KMS-11 (cell line): ENCODE results near the gene NRXN3.

Experiments used
- H2AFZ ChIP-seq: fragments of 200-600 bp; sonication (generic); 2 replicates; pipeline ENCODE4 v1.6.1; 2016; ENCODE audit warnings: antibody characterized with exemption, mixed run types, low read depth
- H3K27ac ChIP-seq: fragments of 200-600 bp; sonication (generic); 2 replicates; pipeline ENCODE4 v1.6.1; 2016; ENCODE audit warnings: mild to moderate bottlenecking, mixed run types
- H3K27me3 ChIP-seq: fragments of 200-600 bp; sonication (generic); 2 replicates; pipeline ENCODE4 v1.6.1; 2017; ENCODE audit warnings: mild to moderate bottlenecking, low read depth, mixed run types, moderate library complexity; ENCODE audit not compliant: insufficient read depth
- H3K36me3 ChIP-seq: fragments of 200-600 bp; sonication (generic); 2 replicates; pipeline ENCODE4 v1.6.1; 2017; ENCODE audit warnings: mild to moderate bottlenecking, mixed run types; ENCODE audit not compliant: insufficient read depth
- H3K4me1 ChIP-seq: fragments of 200-600 bp; sonication (generic); 2 replicates; pipeline ENCODE4 v1.6.1; 2016; ENCODE audit warnings: mild to moderate bottlenecking, low read depth, mixed run types; ENCODE audit not compliant: poor library complexity, severe bottlenecking
- H3K4me2 ChIP-seq: fragments of 200-600 bp; sonication (generic); 2 replicates; pipeline ENCODE4 v1.7.0; 2016; ENCODE audit warnings: mild to moderate bottlenecking, mixed run types
- H3K4me3 ChIP-seq: fragments of 200-600 bp; sonication (generic); IDR thresholded peaks from 2 replicates; pipeline ENCODE4 v1.6.1; 2017; ENCODE audit warnings: low read depth, low read length, mixed read lengths; ENCODE audit not compliant: insufficient read depth
- H3K79me2 ChIP-seq: fragments of 200-600 bp; sonication (generic); 2 replicates; pipeline ENCODE4 v1.6.1; 2016; ENCODE audit warnings: low read depth, mixed run types; ENCODE audit not compliant: insufficient read depth
- H3K9ac ChIP-seq: fragments of 200-600 bp; sonication (generic); 2 replicates; pipeline ENCODE4 v1.6.1; 2016; ENCODE audit warnings: mild to moderate bottlenecking, mixed run types
- H4K20me1 ChIP-seq: fragments of 200-600 bp; sonication (generic); 2 replicates; pipeline ENCODE4 v1.6.1; 2016; ENCODE audit warnings: mild to moderate bottlenecking, mixed run types; ENCODE audit not compliant: insufficient read depth
- CTCF ChIP-seq: fragments of 200-600 bp; sonication (generic); conservative IDR thresholded peaks from 2 replicates; pipeline ENCODE4 v1.6.1; 2017; ENCODE audit warnings: low read depth, mild to moderate bottlenecking, antibody characterized with exemption, low read length, moderate library complexity, mixed read lengths

The NRXN3 gene

GRCh38 chr14:79352076-79352630 is 1182.0 kb downstream of the NRXN3 start:
- no peak overlapping the region for H3K4me3 ChIP-seq
- no peak overlapping the region for H2AFZ ChIP-seq
- TF ChIP-seq CTCF = no peak

GRCh38 chr14:79354336-79354735 is 1184.2 kb downstream of the NRXN3 start:
- Histone ChIP-seq H3K4me1 (no peaks in the 10 kb centered on the region), H3K79me2 (no peaks in the 10 kb centered on the region), H3K36me3 (no peaks in the 10 kb centered on the region), H3K27me3 (no peaks in the 10 kb centered on the region), H3K4me3 (no peak overlapping the region), H3K4me2 (no peak overlapping the region), H3K9ac (no peak overlapping the region), H3K27ac (no peak overlapping the region), H2AFZ (no peak overlapping the region), H4K20me1 (no peaks in the 10 kb centered on the region)
- TF ChIP-seq CTCF = no peak

More at GRCh38 chr14:79352076-79352630, 1182.0 kb downstream of the NRXN3 start:
- no peak overlapping the region for H3K4me2 ChIP-seq
- no peaks in the 10 kb centered on the region for H3K27me3 ChIP-seq
- H3K27ac ChIP-seq = no peak overlapping the region
- H3K79me2 ChIP-seq = no peaks in the 10 kb centered on the region
- H3K4me1 ChIP-seq = no peaks in the 10 kb centered on the region
- H3K36me3 ChIP-seq = no peaks in the 10 kb centered on the region
- H3K9ac ChIP-seq = no peak overlapping the region
- H4K20me1 ChIP-seq = no peaks in the 10 kb centered on the region

- no peaks in the 10 kb centered on the region for H3K27me3 ChIP-seq
- no peaks in the 10 kb centered on the region for H3K79me2 ChIP-seq
- no peaks in the 10 kb centered on the region for H3K4me1 ChIP-seq
- no peak overlapping the region for H3K9ac ChIP-seq
- TF ChIP-seq CTCF = no peak
- no peak overlapping the region for H2AFZ ChIP-seq
- no peak overlapping the region for H3K4me2 ChIP-seq
- no peak overlapping the region for H3K4me3 ChIP-seq
- H3K36me3 ChIP-seq = no peaks in the 10 kb centered on the region
- H3K27ac ChIP-seq = no peak overlapping the region
- H4K20me1 ChIP-seq = no peaks in the 10 kb centered on the region
Measured at GRCh38 chr14:79356040-79356439, 1185.9 kb downstream of the NRXN3 start.

- Histone ChIP-seq H3K4me1 (no peaks in the 10 kb centered on the region), H3K27me3 (no peaks in the 10 kb centered on the region), H3K4me2 (no peak overlapping the region), H3K9ac (no peak overlapping the region), H3K79me2 (no peaks in the 10 kb centered on the region), H4K20me1 (no peaks in the 10 kb centered on the region), H2AFZ (no peak overlapping the region), H3K27ac (no peak overlapping the region), H3K4me3 (no peak overlapping the region), H3K36me3 (no peaks in the 10 kb centered on the region)
- no peak for TF ChIP-seq CTCF
Measured at GRCh38 chr14:79357307-79357706, 1187.1 kb downstream of the NRXN3 start.
